ENCODE measurements around the gene STYK1.
"Not testable (repeated sequence)": the region's sequence is repeated elsewhere in the genome, so short reads cannot be mapped to it uniquely, and the experiment has no call there.

STYK1 gene

GRCh38 chr12:10689146-10689545, 15.3 kb upstream of the STYK1 start:
- no peak for DNase-seq (ENCODE audit: low read depth)

GRCh38 chr12:10688042-10688441, 14.2 kb upstream of the STYK1 start:
- no peak for DNase-seq (ENCODE audit: low read depth)

GRCh38 chr12:10672231-10672868, 1.5 kb downstream of the STYK1 start:
- DNase-seq (ENCODE audit: low read depth): no peak

- no peak for DNase-seq (ENCODE audit: low read depth)
These were observed 4.3 kb downstream of the STYK1 start for GRCh38 chr12:10669533-10669932.

GRCh38 chr12:10668526-10668925, 5.3 kb downstream of the STYK1 start:
- DNase-seq (ENCODE audit: low read depth): no peak

GRCh38 chr12:10667581-10667980, 6.3 kb downstream of the STYK1 start:
- DNase-seq (ENCODE audit: low read depth): no peak

DNA sequence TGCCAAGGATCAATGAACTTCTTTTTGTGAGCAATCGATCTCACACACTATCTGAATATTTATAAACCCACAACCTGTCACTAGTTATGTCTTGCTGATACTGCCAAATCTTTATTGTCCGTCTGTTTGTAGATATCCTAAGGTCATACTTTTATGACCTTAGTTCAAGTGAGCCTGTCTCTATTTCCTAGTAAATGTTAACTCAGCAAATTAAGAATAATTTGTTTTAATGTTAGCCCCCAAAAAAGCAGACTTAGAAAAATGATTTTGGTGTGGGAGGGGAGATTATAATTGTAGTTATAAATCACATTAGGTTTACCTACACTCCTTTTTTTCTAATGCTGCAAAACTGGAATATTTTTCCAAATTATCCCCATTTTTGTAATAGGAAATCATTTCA, 9.4 kb downstream of the STYK1 start:
- DNase-seq (ENCODE audit: low read depth): no peak

GRCh38 chr12:10663869-10664268, 10.0 kb downstream of the STYK1 start:
- DNase-seq (ENCODE audit: low read depth): no peak

GRCh38 chr12:10661338-10661737, 12.5 kb downstream of the STYK1 start:
- no peak for DNase-seq (ENCODE audit: low read depth)

- DNase-seq (ENCODE audit: low read depth): no peak
These were observed 19.8 kb downstream of the STYK1 start for GRCh38 chr12:10654003-10654402.

DNA sequence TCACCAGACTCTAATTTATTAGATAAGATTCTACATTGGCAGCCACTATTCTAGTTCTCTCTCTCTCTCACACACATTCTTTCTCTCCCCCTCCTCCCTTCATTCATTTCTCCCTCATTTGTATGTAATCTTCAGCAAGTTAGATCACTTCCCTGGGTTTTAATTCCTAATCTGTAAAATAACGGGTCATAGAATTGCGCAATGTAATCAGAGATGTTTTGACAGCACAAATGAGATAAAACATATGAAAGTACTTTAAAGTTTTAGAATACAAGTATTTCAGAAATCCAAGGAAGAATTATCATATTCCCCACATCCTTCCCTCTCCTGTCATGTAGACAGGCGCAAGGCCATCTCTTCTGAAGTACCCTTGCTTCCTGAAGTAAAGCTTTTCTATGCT, 21.7 kb downstream of the STYK1 start:
- no peak for DNase-seq (ENCODE audit: low read depth)

GRCh38 chr12:10646576-10646975, 27.3 kb downstream of the STYK1 start:
- not testable (repeated sequence) for DNase-seq (ENCODE audit: low read depth)

GRCh38 chr12:10645910-10646309, 27.9 kb downstream of the STYK1 start:
- no peak for DNase-seq (ENCODE audit: low read depth)

DNA sequence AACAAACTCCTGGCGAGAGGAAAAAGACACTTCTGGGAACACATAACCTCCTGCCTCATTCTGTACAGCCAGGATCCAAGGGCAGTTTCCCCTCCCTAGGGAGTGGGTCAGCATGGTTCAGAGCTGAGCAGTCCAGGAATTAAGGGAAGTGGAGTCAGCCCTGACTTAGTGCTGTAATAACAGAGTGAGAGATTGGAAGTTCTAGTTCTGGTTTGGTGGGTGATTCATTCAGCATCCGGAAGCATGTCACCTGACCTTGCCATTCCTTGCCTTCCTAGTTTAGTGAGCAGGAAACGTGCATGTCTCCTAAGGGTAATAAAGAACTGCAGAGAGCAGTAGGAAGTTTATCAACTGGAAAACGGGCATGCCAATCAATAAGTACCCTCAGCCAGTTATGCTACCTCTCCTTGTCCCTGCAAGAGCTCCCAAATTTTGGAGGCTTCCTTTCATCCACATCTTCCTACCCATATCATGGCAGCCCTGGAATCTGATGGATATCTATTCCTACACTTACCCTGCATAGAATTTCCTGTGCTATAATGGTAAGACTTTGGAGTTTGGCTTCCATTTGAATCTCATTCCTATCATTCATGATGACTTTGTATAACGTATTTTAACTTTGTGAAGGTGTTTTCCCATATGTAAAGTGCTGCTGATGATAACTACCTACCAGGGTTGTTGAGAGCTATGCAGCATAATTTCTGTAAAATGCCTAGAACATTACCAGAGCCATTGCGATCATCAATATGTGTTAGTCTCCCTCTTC, 31.9 kb downstream of the STYK1 start:
- DNase-seq (ENCODE audit: low read depth): peak; percentile 27

- DNase-seq (ENCODE audit: low read depth): no peak
These were observed 35.1 kb downstream of the STYK1 start for GRCh38 chr12:10638728-10639127.

- DNase-seq (ENCODE audit: low read depth): no peak
These were observed 37.2 kb downstream of the STYK1 start for GRCh38 chr12:10636611-10637010.

GRCh38 chr12:10636124-10636523, 37.7 kb downstream of the STYK1 start:
- no peak for DNase-seq (ENCODE audit: low read depth)

GRCh38 chr12:10635306-10635705, 38.5 kb downstream of the STYK1 start:
- no peak for DNase-seq (ENCODE audit: low read depth)

DNA sequence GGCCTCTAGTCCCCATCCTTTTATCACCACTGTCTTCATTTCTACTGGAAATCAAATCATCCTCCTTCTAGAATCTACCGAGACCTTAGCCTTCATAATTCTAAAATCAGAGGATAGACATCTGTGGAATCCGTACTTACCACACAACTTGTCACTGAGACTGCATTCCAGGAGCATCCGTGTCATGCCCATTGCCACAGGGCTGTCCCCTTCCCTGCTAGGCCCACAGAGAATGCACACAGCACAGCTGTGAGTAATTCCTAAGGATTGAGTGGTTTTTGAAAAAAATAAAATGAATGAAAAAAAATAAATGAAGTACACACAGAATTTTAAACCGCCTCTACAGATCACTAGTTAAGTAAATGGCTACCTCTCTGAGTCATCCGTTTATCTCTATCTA, 39.4 kb downstream of the STYK1 start:
- peak; percentile 58 for DNase-seq (ENCODE audit: low read depth)

DNA sequence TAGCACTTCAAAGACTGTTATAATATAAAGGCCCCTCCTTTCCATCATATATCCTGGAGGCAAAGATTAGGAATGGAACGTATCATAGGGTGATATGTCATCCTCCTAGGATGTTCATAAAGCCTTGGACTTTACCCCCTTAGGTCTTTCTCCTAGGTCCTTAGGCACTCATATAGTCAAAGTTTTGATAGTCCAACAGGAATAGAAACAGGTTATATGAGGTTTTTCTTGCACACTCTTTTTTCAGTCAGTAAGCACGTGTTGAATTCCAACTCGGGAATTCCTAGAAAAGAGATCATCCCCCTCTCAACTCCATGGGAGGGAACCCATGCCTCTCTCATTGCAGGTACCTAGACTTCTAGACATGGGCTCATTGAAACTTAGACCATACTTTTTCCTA, 40.3 kb downstream of the STYK1 start:
- no peak for DNase-seq (ENCODE audit: low read depth)

- no peak for DNase-seq (ENCODE audit: low read depth)
These were observed 41.6 kb downstream of the STYK1 start for GRCh38 chr12:10632226-10632625.

DNA sequence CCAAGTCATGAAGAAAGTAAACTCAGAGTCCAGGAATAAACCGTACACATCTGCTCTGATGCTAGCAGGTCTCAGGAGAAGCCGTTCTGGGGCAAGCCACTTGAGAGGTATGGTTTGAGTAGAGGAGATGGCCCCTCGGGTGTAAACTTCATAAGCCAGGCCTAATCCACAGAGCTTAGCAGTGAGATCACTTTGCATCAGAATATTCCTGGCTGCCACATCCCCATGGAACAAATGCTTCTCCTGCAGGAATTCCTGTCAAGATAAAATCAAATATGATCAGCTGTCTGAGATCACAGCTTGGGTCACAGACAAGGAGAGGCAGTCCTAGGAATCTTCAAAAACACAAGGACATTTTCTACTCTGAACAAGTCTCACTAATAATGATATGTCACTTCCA, 49.2 kb downstream of the STYK1 start:
- DNase-seq (ENCODE audit: low read depth): no peak

DNA sequence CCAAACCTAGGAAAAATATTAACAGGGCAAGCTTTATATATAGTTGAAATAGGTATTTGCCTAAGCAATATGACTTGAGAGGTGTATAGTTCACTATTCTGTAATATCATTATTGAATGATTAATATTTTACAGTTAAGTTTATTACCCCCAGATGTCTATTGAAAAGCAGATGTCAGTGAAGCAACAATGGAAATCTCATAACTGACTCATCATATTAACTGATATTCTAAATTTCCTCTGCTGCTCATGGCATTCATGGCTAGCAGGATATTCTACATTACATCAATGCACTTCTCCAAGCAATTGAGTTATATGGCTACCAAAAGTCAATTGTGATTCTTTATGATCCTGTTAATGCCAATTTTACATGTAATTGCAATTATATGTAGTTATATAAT, 50.7 kb downstream of the STYK1 start:
- no peak for DNase-seq (ENCODE audit: low read depth)

- no peak for DNase-seq (ENCODE audit: low read depth)
These were observed 52.6 kb downstream of the STYK1 start for GRCh38 chr12:10621278-10621677.

All from non-pigmented ciliary epithelial cell (primary cell).